ENCODE results near the gene TSEN54.

TSEN54 gene

DNA sequence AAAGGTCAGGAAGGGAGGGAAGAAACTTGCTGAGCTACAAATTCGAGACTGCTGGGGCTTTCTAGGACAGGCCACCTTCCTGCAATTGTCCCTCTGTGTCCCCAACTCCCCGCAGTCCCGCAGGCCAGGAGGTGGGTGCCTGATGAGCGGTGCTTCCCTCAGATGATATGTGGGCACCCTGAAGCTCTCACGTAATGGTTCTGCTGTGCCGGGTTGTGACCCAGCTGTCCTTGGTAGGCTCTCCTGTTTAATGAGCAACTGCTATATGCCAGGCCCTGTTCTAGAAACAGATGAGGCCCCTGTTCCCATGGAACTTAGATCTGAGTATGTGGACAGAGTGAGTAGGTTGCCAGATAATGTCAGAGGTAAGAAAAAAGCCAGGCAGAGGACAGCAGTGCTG, 49.3 kb downstream of the TSEN54 start:
- TF ChIP-seq, protein P1, sequence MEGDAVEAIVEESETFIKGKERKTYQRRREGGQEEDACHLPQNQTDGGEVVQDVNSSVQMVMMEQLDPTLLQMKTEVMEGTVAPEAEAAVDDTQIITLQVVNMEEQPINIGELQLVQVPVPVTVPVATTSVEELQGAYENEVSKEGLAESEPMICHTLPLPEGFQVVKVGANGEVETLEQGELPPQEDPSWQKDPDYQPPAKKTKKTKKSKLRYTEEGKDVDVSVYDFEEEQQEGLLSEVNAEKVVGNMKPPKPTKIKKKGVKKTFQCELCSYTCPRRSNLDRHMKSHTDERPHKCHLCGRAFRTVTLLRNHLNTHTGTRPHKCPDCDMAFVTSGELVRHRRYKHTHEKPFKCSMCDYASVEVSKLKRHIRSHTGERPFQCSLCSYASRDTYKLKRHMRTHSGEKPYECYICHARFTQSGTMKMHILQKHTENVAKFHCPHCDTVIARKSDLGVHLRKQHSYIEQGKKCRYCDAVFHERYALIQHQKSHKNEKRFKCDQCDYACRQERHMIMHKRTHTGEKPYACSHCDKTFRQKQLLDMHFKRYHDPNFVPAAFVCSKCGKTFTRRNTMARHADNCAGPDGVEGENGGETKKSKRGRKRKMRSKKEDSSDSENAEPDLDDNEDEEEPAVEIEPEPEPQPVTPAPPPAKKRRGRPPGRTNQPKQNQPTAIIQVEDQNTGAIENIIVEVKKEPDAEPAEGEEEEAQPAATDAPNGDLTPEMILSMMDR (conservative IDR thresholded peaks at IDR 0.05; ENCODE audit: low read depth, low read length), result no peak
- no peak for DNase-seq (ENCODE audit: low read depth)
- H3K4me3 ChIP-seq (ENCODE audit: low read depth, low read length), result no peak overlapping the region

- TF ChIP-seq, protein P1 (conservative IDR thresholded peaks at IDR 0.05; ENCODE audit: low read depth, low read length), result no peak
- no peak overlapping the region for H3K4me3 ChIP-seq (ENCODE audit: low read depth, low read length)
- DNase-seq (ENCODE audit: low read depth), result no peak
Measured at GRCh38 chr17:75566416-75566815, 50.1 kb downstream of the TSEN54 start.

DNA sequence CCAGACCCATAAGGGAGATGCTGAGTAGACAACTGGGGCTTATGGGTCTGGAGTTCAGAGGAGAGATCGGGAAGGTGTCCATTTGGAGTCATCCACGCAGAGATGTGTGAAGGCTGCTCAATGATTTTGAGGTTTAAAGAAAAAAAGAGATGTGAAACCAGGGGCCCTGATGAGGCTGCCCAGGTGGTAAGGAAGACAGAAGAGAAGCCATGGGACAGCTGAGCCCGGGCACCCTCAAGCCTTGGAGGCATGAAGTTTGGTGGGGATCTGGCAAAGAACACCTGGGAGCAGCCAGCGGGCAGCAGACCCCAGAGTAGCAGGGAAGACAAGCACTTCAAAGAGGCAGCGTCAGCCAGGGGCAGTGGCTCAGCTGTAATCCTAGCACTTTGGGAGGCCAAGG, 50.5 kb downstream of the TSEN54 start:
- TF ChIP-seq, protein P1 (conservative IDR thresholded peaks at IDR 0.05; ENCODE audit: low read depth, low read length), result no peak
- no peak for DNase-seq (ENCODE audit: low read depth)
- H3K4me3 ChIP-seq (ENCODE audit: low read depth, low read length), result no peak overlapping the region

GRCh38 chr17:75568412-75569255, 52.3 kb downstream of the TSEN54 start:
- no peak overlapping the region for H3K4me3 ChIP-seq (ENCODE audit: low read depth, low read length)
- no peak for DNase-seq (ENCODE audit: low read depth)
- TF ChIP-seq, protein P1 (conservative IDR thresholded peaks at IDR 0.05; ENCODE audit: low read depth, low read length), result no peak

DNA sequence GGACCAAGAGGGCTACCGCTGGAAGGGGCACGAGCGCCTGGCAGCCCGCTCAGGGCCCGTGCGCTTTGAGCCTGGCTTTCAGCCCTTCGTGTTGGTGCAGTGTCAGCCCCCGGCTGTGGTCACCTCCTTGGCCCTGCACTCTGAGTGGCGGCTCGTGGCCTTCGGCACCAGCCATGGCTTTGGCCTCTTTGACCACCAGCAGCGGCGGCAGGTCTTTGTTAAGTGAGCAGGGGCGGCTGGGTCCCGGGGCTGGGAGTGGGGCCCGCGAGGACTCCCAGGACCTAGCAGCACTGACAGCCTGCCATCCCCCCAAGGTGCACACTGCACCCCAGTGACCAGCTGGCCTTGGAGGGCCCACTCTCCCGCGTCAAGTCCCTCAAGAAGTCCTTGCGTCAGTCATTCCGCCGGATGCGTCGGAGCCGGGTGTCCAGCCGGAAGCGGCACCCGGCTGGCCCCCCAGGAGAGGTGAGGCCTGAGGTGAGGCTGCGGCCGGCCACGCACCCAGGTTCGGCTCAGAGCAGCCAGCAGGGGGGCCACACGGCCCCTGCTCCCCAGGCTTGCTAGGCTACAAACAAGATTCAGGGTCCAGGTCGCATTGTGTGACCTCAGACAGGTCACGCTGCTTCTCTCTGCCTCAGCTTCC, 53.8 kb downstream of the TSEN54 start:
- no peak for DNase-seq (ENCODE audit: low read depth)
- TF ChIP-seq, protein P1 (conservative IDR thresholded peaks at IDR 0.05; ENCODE audit: low read depth, low read length), result no peak
- H3K4me3 ChIP-seq (ENCODE audit: low read depth, low read length), result no peak overlapping the region

DNA sequence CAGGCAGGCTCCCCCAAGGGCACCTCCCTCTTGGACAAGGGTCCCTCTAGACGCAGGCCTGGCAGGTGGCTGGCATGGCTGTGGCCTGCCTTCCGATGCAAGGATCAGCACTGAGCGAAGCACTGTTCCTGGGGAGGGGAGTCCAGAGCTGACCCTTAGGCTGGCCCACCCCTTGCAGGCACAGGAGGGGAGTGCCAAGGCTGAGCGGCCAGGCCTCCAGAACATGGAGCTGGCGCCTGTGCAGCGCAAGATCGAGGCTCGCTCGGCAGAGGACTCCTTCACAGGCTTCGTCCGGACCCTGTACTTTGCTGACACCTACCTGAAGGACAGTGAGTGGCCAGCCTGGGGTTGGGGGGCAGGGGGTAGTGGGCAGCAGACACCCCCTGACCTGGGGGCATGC, 54.4 kb downstream of the TSEN54 start:
- DNase-seq (ENCODE audit: low read depth), result no peak
- H3K4me3 ChIP-seq (ENCODE audit: low read depth, low read length), result no peak overlapping the region
- TF ChIP-seq, protein P1 (conservative IDR thresholded peaks at IDR 0.05; ENCODE audit: low read depth, low read length), result no peak
